Measurements from ENCODE around the gene NEURL1.

NEURL1 gene

GRCh38 chr10:103563231-103564115, 70.0 kb downstream of the NEURL1 start:
- no peak for DNase-seq (ENCODE audit: low read depth in 2 of 2)

- no peak for DNase-seq (ENCODE audit: low read depth in 2 of 2)
These were observed 70.6 kb downstream of the NEURL1 start for GRCh38 chr10:103564116-103564501.

GRCh38 chr10:103564776-103565520, 71.4 kb downstream of the NEURL1 start:
- DNase-seq (ENCODE audit: low read depth in 2 of 2) = peak in 1 of 2 experiments; percentile 41

GRCh38 chr10:103566536-103566935, 73.0 kb downstream of the NEURL1 start:
- no peak for DNase-seq (ENCODE audit: low read depth in 2 of 2)

GRCh38 chr10:103568505-103568904, 75.0 kb downstream of the NEURL1 start:
- no peak for DNase-seq (ENCODE audit: low read depth in 2 of 2)

- DNase-seq (ENCODE audit: low read depth in 2 of 2) = no peak
These were observed 76.4 kb downstream of the NEURL1 start for GRCh38 chr10:103569896-103570295.

- no peak for DNase-seq (ENCODE audit: low read depth in 2 of 2)
These were observed 77.5 kb downstream of the NEURL1 start for GRCh38 chr10:103570844-103571655.

GRCh38 chr10:103571656-103571975, 78.1 kb downstream of the NEURL1 start:
- DNase-seq (ENCODE audit: low read depth in 2 of 2) = no peak

GRCh38 chr10:103572347-103573204, 79.1 kb downstream of the NEURL1 start:
- no peak for DNase-seq (ENCODE audit: low read depth in 2 of 2)

- no peak for DNase-seq (ENCODE audit: low read depth in 2 of 2)
These were observed 79.6 kb downstream of the NEURL1 start for GRCh38 chr10:103573205-103573487.

- DNase-seq (ENCODE audit: low read depth in 2 of 2) = no peak
These were observed 80.9 kb downstream of the NEURL1 start for GRCh38 chr10:103574097-103575061.

GRCh38 chr10:103575416-103576075, 82.0 kb downstream of the NEURL1 start:
- DNase-seq (ENCODE audit: low read depth in 2 of 2) = no peak

GRCh38 chr10:103576076-103576471, 82.6 kb downstream of the NEURL1 start:
- no peak for DNase-seq (ENCODE audit: low read depth in 2 of 2)

- no peak for DNase-seq (ENCODE audit: low read depth in 2 of 2)
These were observed 83.4 kb downstream of the NEURL1 start for GRCh38 chr10:103576862-103577261.

GRCh38 chr10:103578782-103579382, 85.4 kb downstream of the NEURL1 start:
- DNase-seq (ENCODE audit: low read depth in 2 of 2) = no peak

GRCh38 chr10:103580011-103580410, 86.5 kb downstream of the NEURL1 start:
- DNase-seq (ENCODE audit: low read depth in 2 of 2) = no peak

- DNase-seq (ENCODE audit: low read depth in 2 of 2) = no peak
These were observed 86.9 kb downstream of the NEURL1 start for GRCh38 chr10:103580430-103580829.

- DNase-seq (ENCODE audit: low read depth in 2 of 2) = no peak
These were observed 88.0 kb downstream of the NEURL1 start for GRCh38 chr10:103581499-103581898.

- DNase-seq (ENCODE audit: low read depth in 2 of 2) = no peak
These were observed 89.0 kb downstream of the NEURL1 start for GRCh38 chr10:103582331-103583123.
